Breast epithelium (tissue), 4 donors: Measurements from ENCODE around the gene SHLD2. TPM values are rescaled to one million over a fixed set of nuclear protein-coding genes. Genes with fewer than 3 reads are reported as not detected.
"Not testable (repeated sequence)": the region's sequence is repeated elsewhere in the genome, so short reads cannot be mapped to it uniquely, and the experiment has no call there.

Source experiments
- DNase-seq, 2 donors: peaks; one replicate each; pipeline ENCODE4 v3.0.0-alpha.2; 2019; ENCODE audit warnings: low spot score in 2 of 2
- H3K27ac ChIP-seq, 2 donors: fragments of 200-600 bp; sonication (generic) in 1 of 2; one replicate each; pipeline ENCODE4 v1.5.1; 2016 to 2019; ENCODE audit warnings: mild to moderate bottlenecking in 1 of 2
- H3K27me3 ChIP-seq, 2 donors: fragments of 200-600 bp; sonication (generic) in 1 of 2; one replicate each; pipeline versions ENCODE4 v1.5.1 to v1.6.0; 2017 to 2019; ENCODE audit warnings: control low read depth in 1 of 2, mild to moderate bottlenecking in 1 of 2
- H3K36me3 ChIP-seq: fragments of 200-600 bp; one replicate; pipeline ENCODE4 v1.5.1; 2019
- H3K4me1 ChIP-seq, 2 donors: fragments of 200-600 bp; sonication (generic); one replicate each; pipeline ENCODE4 v1.5.1; 2016 to 2019; ENCODE audit warnings: control low read depth in 1 of 2
- H3K4me3 ChIP-seq, 3 donors: fragments of 200-600 bp; sonication (generic); 1 replicate in 2 of 3; 2 replicates in 1 of 3; pipeline ENCODE4 v1.5.1; 2016 to 2019; ENCODE audit warnings: mild to moderate bottlenecking in 3 of 3, moderate library complexity in 2 of 3
- H3K9me3 ChIP-seq, 2 donors: fragments of 200-600 bp; sonication (generic) in 1 of 2; one replicate each; pipeline ENCODE4 v1.5.1; 2016 to 2019; ENCODE audit warnings: control low read depth in 1 of 2
- POLR2A ChIP-seq: fragments of 450-650 bp; IDR thresholded peaks from one replicate; pipeline ENCODE4 v1.6.1; 2016; ENCODE audit warnings: antibody characterized with exemption, mild to moderate bottlenecking, moderate library complexity
- POLR2AphosphoS5 ChIP-seq, 3 donors: sonication (generic); formaldehyde crosslinking; IDR thresholded peaks; one replicate each; pipeline ENCODE4 v1.6.1; 2017; ENCODE audit warnings: antibody characterized with exemption in 3 of 3
- intact Hi-C: fragments of 100-400 bp; cut with DNase I; formaldehyde crosslinking; loops from one replicate; pipeline ENCODE4 v1.15.1; 2023; ENCODE audit warnings: low total_unique reads
- total RNA-seq, 3 donors: library from RNA; depleted of rRNA; stranded (reverse); fragments of >200 nt; gene quantifications; one replicate each; pipeline ENCODE4 v1.1.0, GENCODE V29; 2016
- TF ChIP-seq, protein P1 (sequence below), 3 donors: fragments of 450-650 bp; IDR thresholded peaks; one replicate each; pipeline ENCODE4 v1.5.1; 2016 to 2017; ENCODE audit warnings: antibody characterized with exemption in 3 of 3, mild to moderate bottlenecking in 3 of 3, moderate library complexity in 3 of 3

The SHLD2 gene
- total RNA-seq, 3 donors from 2014 or later, result 35.1 to 36.7 (median 35.7) TPM

DNA sequence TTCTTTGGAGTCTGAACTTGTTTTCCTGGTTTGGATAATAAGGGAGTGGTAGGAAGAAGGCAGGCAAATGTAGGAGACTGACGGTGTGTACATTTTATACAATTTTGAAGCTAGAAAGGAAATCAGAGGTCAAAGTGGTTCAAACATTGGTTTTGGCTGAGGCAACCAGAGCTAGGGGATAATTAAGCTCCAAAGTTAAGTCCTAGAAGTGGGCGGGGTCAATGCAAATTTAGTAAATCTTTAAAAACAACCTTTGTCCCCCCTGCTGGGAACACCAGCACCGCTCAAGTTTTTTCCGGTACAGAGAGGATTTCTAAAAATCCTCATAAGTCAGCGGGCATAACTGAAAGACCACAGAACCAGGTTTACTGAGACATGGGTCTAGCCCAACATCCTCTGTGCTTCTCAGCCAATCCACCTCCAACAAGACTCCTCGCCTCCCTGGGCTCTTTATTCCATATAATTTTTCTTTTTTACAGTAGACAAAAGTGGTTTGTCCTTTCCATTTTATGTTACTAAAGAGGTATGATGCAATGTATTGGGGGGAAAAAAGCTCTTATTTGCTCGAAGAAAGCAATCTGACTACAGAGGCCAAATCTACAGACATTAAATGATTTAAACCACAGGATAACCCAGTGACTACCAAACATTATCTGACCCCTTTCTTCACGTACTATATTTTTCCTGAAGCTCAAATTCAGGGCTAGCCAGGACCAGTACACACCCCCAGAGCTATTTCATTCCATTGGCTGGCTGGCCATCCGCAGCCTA lies 2.0 kb upstream of the SHLD2 start:
- Histone ChIP-seq H3K27ac (peak overlapping the region; percentile 98 to 99), H3K36me3 (no peaks in the 10 kb centered on the region), H3K4me3 (peak overlapping the region; percentile 72 to 93 (median 86)), H3K9me3 (no peaks in the 10 kb centered on the region), H3K4me1 (no peaks in the 10 kb centered on the region), H3K27me3 (no peaks in the 10 kb centered on the region)
- intact Hi-C loops, result no loop called here
- TF ChIP-seq POLR2AphosphoS5 (IDR thresholded peaks at IDR 0.05), result no peak
- TF ChIP-seq, protein P1, sequence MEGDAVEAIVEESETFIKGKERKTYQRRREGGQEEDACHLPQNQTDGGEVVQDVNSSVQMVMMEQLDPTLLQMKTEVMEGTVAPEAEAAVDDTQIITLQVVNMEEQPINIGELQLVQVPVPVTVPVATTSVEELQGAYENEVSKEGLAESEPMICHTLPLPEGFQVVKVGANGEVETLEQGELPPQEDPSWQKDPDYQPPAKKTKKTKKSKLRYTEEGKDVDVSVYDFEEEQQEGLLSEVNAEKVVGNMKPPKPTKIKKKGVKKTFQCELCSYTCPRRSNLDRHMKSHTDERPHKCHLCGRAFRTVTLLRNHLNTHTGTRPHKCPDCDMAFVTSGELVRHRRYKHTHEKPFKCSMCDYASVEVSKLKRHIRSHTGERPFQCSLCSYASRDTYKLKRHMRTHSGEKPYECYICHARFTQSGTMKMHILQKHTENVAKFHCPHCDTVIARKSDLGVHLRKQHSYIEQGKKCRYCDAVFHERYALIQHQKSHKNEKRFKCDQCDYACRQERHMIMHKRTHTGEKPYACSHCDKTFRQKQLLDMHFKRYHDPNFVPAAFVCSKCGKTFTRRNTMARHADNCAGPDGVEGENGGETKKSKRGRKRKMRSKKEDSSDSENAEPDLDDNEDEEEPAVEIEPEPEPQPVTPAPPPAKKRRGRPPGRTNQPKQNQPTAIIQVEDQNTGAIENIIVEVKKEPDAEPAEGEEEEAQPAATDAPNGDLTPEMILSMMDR (IDR thresholded peaks at IDR 0.05), result no peak
- no peak for TF ChIP-seq POLR2A
- DNase-seq, result no peak

- H3K4me1 ChIP-seq, result no peaks in the 10 kb centered on the region
Observed at GRCh38 chr10:87093632-87094372, 1.2 kb upstream of the SHLD2 start.

GRCh38 chr10:87095236-87095945 lies 385 bp downstream of the SHLD2 start:
- Histone ChIP-seq H3K4me1 (no peaks in the 10 kb centered on the region), H3K36me3 (no peaks in the 10 kb centered on the region), H3K4me3 (peak overlapping the region; percentile 72 to 93 (median 86)), H3K27ac (peak overlapping the region; percentile 98 to 99), H3K9me3 (no peaks in the 10 kb centered on the region), H3K27me3 (no peaks in the 10 kb centered on the region)
- DNase-seq, result peak; percentile 71
- TF ChIP-seq POLR2A, result no peak
- peak; percentile 60 to 80 (median 74) for TF ChIP-seq POLR2AphosphoS5 (IDR thresholded peaks at IDR 0.05)
- TF ChIP-seq, protein P1 (IDR thresholded peaks at IDR 0.05), result peak in 1 of 3 donors; percentile 10
- intact Hi-C loops, result no loop called here

More at GRCh38 chr10:87093632-87094372, 1.2 kb upstream of the SHLD2 start:
- H3K36me3 ChIP-seq, result no peaks in the 10 kb centered on the region
- no peaks in the 10 kb centered on the region for H3K27me3 ChIP-seq
- H3K4me3 ChIP-seq, result peak overlapping the region; percentile 72 to 93 (median 86)
- peak; percentile 48 to 60 for DNase-seq
- peak overlapping the region; percentile 98 to 99 for H3K27ac ChIP-seq
- TF ChIP-seq POLR2AphosphoS5 (IDR thresholded peaks at IDR 0.05) (peak in 2 of 3 donors; percentile 14 to 23), POLR2A (no peak)
- TF ChIP-seq, protein P1 (IDR thresholded peaks at IDR 0.05), result no peak
- H3K9me3 ChIP-seq, result no peaks in the 10 kb centered on the region
- intact Hi-C loops, result no loop called here

- Histone ChIP-seq H3K27ac (no peak overlapping the region), H3K4me1 (no peaks in the 10 kb centered on the region), H3K4me3 (no peak overlapping the region), H3K27me3 (no peaks in the 10 kb centered on the region), H3K9me3 (no peaks in the 10 kb centered on the region), H3K36me3 (no peaks in the 10 kb centered on the region)
- DNase-seq, result no peak
- intact Hi-C loops, result no loop called here
- TF ChIP-seq, protein P1 (IDR thresholded peaks at IDR 0.05), result no peak
- TF ChIP-seq POLR2A, result no peak
- no peak for TF ChIP-seq POLR2AphosphoS5 (IDR thresholded peaks at IDR 0.05)
Observed at GRCh38 chr10:87101996-87102395, 7.0 kb downstream of the SHLD2 start.

- H3K27me3 ChIP-seq, intact Hi-C loops, DNase-seq, H3K4me1 ChIP-seq, H3K4me3 ChIP-seq, H3K9me3 ChIP-seq, H3K36me3 ChIP-seq, H3K27ac ChIP-seq: not testable (repeated sequence)
Observed at GRCh38 chr10:87104727-87105126, 9.7 kb downstream of the SHLD2 start.
